Neutrophil (primary cell): ENCODE measurements around the gene PDZRN4.

ENCODE experiments used
- H3K27ac ChIP-seq: fragments of 200-600 bp; sonication (generic); 2 replicates; pipeline ENCODE4 v1.5.1; 2016; ENCODE audit warnings: mild to moderate bottlenecking, moderate library complexity
- H3K27me3 ChIP-seq: fragments of 200-600 bp; sonication (generic); 2 replicates; pipeline ENCODE4 v1.6.0; 2016; ENCODE audit warnings: mild to moderate bottlenecking
- H3K36me3 ChIP-seq: fragments of 200-600 bp; sonication (generic); 2 replicates; pipeline ENCODE4 v1.5.1; 2017
- H3K4me1 ChIP-seq, 2 experiments: fragments of 200-600 bp in 1 of 2; sonication (generic) in 1 of 2; 1 replicate in 1 of 2; 2 replicates in 1 of 2; pipeline versions ENCODE4 v1.5.1 to v1.6.1; 2013 to 2016; ENCODE audit warnings: low read depth in 1 of 2, low read length in 1 of 2, mild to moderate bottlenecking in 1 of 2, moderate library complexity in 1 of 2; ENCODE audit not compliant: control insufficient read depth in 1 of 2, insufficient read depth in 1 of 2
- H3K4me3 ChIP-seq, 2 experiments: fragments of 200-600 bp in 1 of 2; sonication (generic) in 1 of 2; 1 replicate in 1 of 2; 2 replicates in 1 of 2; pipeline ENCODE4 v1.5.1; 2013 to 2016; ENCODE audit warnings: low read depth in 1 of 2, low read length in 1 of 2, mild to moderate bottlenecking in 1 of 2, moderate library complexity in 1 of 2
- H3K9me3 ChIP-seq: fragments of 200-600 bp; sonication (generic); 2 replicates; pipeline ENCODE4 v1.5.1; 2016
- CTCF ChIP-seq: fragments of 200-600 bp; sonication (generic); IDR thresholded peaks from 2 replicates; pipeline ENCODE4 v1.5.1; 2016; ENCODE audit warnings: antibody characterized with exemption

Gene PDZRN4

GRCh38 chr12:41424651-41425050 lies 236.5 kb downstream of the PDZRN4 start:
- H3K9me3 ChIP-seq, result no peaks in the 10 kb centered on the region
- TF ChIP-seq CTCF, result no peak
- no peaks in the 10 kb centered on the region for H3K36me3 ChIP-seq
- no peak overlapping the region for H3K27ac ChIP-seq
- H3K4me3 ChIP-seq, result no peak overlapping the region
- no peaks in the 10 kb centered on the region for H3K4me1 ChIP-seq
- no peaks in the 10 kb centered on the region for H3K27me3 ChIP-seq

GRCh38 chr12:41433460-41433859 lies 245.3 kb downstream of the PDZRN4 start:
- TF ChIP-seq CTCF, result no peak
- Histone ChIP-seq H3K9me3 (no peaks in the 10 kb centered on the region), H3K36me3 (no peaks in the 10 kb centered on the region), H3K4me3 (no peak overlapping the region), H3K27me3 (no peaks in the 10 kb centered on the region), H3K27ac (no peak overlapping the region), H3K4me1 (no peaks in the 10 kb centered on the region)

- H3K4me1 ChIP-seq, result no peaks in the 10 kb centered on the region
- no peaks in the 10 kb centered on the region for H3K27me3 ChIP-seq
- no peak overlapping the region for H3K27ac ChIP-seq
- no peaks in the 10 kb centered on the region for H3K9me3 ChIP-seq
- no peak overlapping the region for H3K4me3 ChIP-seq
- TF ChIP-seq CTCF, result no peak
- H3K36me3 ChIP-seq, result no peaks in the 10 kb centered on the region
Measured at GRCh38 chr12:41436076-41436475, 248.0 kb downstream of the PDZRN4 start.

GRCh38 chr12:41437563-41437962 lies 249.4 kb downstream of the PDZRN4 start:
- Histone ChIP-seq H3K27me3 (no peaks in the 10 kb centered on the region), H3K9me3 (no peaks in the 10 kb centered on the region), H3K36me3 (no peaks in the 10 kb centered on the region), H3K4me3 (no peak overlapping the region), H3K27ac (no peak overlapping the region), H3K4me1 (no peaks in the 10 kb centered on the region)
- no peak for TF ChIP-seq CTCF

GRCh38 chr12:41438854-41439541 lies 250.9 kb downstream of the PDZRN4 start:
- Histone ChIP-seq H3K27me3 (no peaks in the 10 kb centered on the region), H3K4me1 (no peaks in the 10 kb centered on the region), H3K4me3 (no peak overlapping the region), H3K36me3 (no peaks in the 10 kb centered on the region), H3K9me3 (no peaks in the 10 kb centered on the region), H3K27ac (no peak overlapping the region)
- TF ChIP-seq CTCF, result no peak
